Measurements from ENCODE around the gene AP3S2. TPM values are rescaled to one million over a fixed set of nuclear protein-coding genes. Genes with fewer than 3 reads are reported as not detected.

The AP3S2 gene
- total RNA-seq, 1 experiment from 2014 or later: 23.3 TPM

GRCh38 chr15:89937365-89938350, 43.9 kb upstream of the AP3S2 start:
- H3K4me1 ChIP-seq (ENCODE audit: control insufficient read depth in 1 of 2, insufficient read depth in 2 of 2, low read length in 2 of 2): no peaks in the 10 kb centered on the region
- no peaks in the 10 kb centered on the region for H3K9me2 ChIP-seq (ENCODE audit: insufficient read depth)
- ATAC-seq: 0 out of 2 replicates have a peak, but pooled peaks have one; percentile 6
- H2AFZ ChIP-seq (ENCODE audit: low read depth, low read length, poor library complexity, severe bottlenecking): no peak overlapping the region
- intact Hi-C loops (cut with micrococcal nuclease): no loop called here
- no peak overlapping the region for H3K9ac ChIP-seq (ENCODE audit: low read length)
- H3K27me3 ChIP-seq (ENCODE audit: insufficient read depth, low read length): no peaks in the 10 kb centered on the region
- H4K20me1 ChIP-seq (ENCODE audit: insufficient read depth): no peaks in the 10 kb centered on the region
- ChIA-PET POLR2A (no interaction called here), RAD21 (ENCODE audit: low non-redundant PET in 1 of 2, low total read pairs in 2 of 2, uncharacterized antibody in 2 of 2, unreplicated experiment in 2 of 2) (interaction anchor here in 1 of 2 experiments (0.7 kb wide), 1 partner anchor 20 kb away, joined by 4 read pairs; no protein-coding TSS in a partner anchor), CTCF (interaction anchor here (2.6 kb wide), 1 partner anchor 34 kb away, joined by 8 read pairs; no protein-coding TSS in a partner anchor)
- H3K4me2 ChIP-seq (ENCODE audit: low read length): no peak overlapping the region
- no peak overlapping the region for H3K4me3 ChIP-seq (replicated peaks in 1 of 2; ENCODE audit: low read depth in 1 of 2, low read length in 2 of 2)
- no peaks in the 10 kb centered on the region for H3K36me3 ChIP-seq (ENCODE audit: control insufficient read depth in 1 of 2, insufficient read depth in 2 of 2, low read length in 2 of 2)
- TF ChIP-seq MAX (IDR thresholded peaks at IDR 0.05): no peak
- TF ChIP-seq ELF1 (IDR thresholded peaks at IDR 0.05; ENCODE audit: borderline replicate concordance, low read depth): no peak
- no peak for TF ChIP-seq ZFX (IDR thresholded peaks at IDR 0.05)
- TF ChIP-seq TCF7L2 (IDR thresholded peaks at IDR 0.05; ENCODE audit: borderline replicate concordance, extremely low read depth, insufficient read depth, insufficient read length): no peak
- no TSS peak for BruUV-seq (replicated peaks)
- H3K27ac ChIP-seq (ENCODE audit: low read depth, low read length): no peak overlapping the region
- no peak for DNase-seq (ENCODE audit: low read depth, low spot score)
- H3K9me3 ChIP-seq (ENCODE audit: control insufficient read depth in 1 of 2, insufficient read depth in 1 of 2, low read depth in 1 of 2, low read length in 2 of 2): no peaks in the 10 kb centered on the region
- no peaks in the 10 kb centered on the region for H3K79me2 ChIP-seq (ENCODE audit: insufficient read depth, low read length)

- Histone ChIP-seq H3K9me2 (ENCODE audit: insufficient read depth) (no peaks in the 10 kb centered on the region), H3K9ac (ENCODE audit: low read length) (no peak overlapping the region), H3K27ac (ENCODE audit: low read depth, low read length) (no peak overlapping the region), H3K4me2 (ENCODE audit: low read length) (no peak overlapping the region), H3K9me3 (ENCODE audit: control insufficient read depth in 1 of 2, insufficient read depth in 1 of 2, low read depth in 1 of 2, low read length in 2 of 2) (no peaks in the 10 kb centered on the region), H3K27me3 (ENCODE audit: insufficient read depth, low read length) (no peaks in the 10 kb centered on the region), H3K79me2 (ENCODE audit: insufficient read depth, low read length) (no peaks in the 10 kb centered on the region), H3K4me1 (ENCODE audit: control insufficient read depth in 1 of 2, insufficient read depth in 2 of 2, low read length in 2 of 2) (no peaks in the 10 kb centered on the region), H4K20me1 (ENCODE audit: insufficient read depth) (no peaks in the 10 kb centered on the region), H2AFZ (ENCODE audit: low read depth, low read length, poor library complexity, severe bottlenecking) (no peak overlapping the region), H3K4me3 (replicated peaks in 1 of 2; ENCODE audit: low read depth in 1 of 2, low read length in 2 of 2) (no peak overlapping the region), H3K36me3 (ENCODE audit: control insufficient read depth in 1 of 2, insufficient read depth in 2 of 2, low read length in 2 of 2) (no peaks in the 10 kb centered on the region)
- no peak for ATAC-seq
- intact Hi-C loops (cut with micrococcal nuclease): no loop called here
- no TSS peak for BruUV-seq (replicated peaks)
- RAD21 ChIA-PET (ENCODE audit: low non-redundant PET in 1 of 2, low total read pairs in 2 of 2, uncharacterized antibody in 2 of 2, unreplicated experiment in 2 of 2): no interaction called here
- POLR2A ChIA-PET: no interaction called here
- CTCF ChIA-PET: no interaction called here
- DNase-seq (ENCODE audit: low read depth, low spot score): no peak
- no peak for TF ChIP-seq ZFX (IDR thresholded peaks at IDR 0.05)
- no peak for TF ChIP-seq EZH2phosphoT487 (IDR thresholded peaks at IDR 0.05; ENCODE audit: borderline replicate concordance)
- TF ChIP-seq SP1 (IDR thresholded peaks at IDR 0.05; ENCODE audit: low read depth): no peak
- no peak for TF ChIP-seq CBX3 (IDR thresholded peaks at IDR 0.05; ENCODE audit: low read depth)
- TF ChIP-seq ZBTB33 (IDR thresholded peaks at IDR 0.05; ENCODE audit: extremely low read depth, insufficient replicate concordance, low read length): no peak
- no peak for TF ChIP-seq SIN3A (IDR thresholded peaks at IDR 0.05; ENCODE audit: low read depth)
- no peak for TF ChIP-seq YY1 (IDR thresholded peaks at IDR 0.05; ENCODE audit: extremely low read depth, insufficient replicate concordance, low read depth, low read length)
- TF ChIP-seq CTCF (IDR thresholded peaks at IDR 0.05 in 2 of 3, conservative IDR thresholded peaks at IDR 0.05 in 1 of 3; ENCODE audit: borderline replicate concordance in 1 of 3, insufficient read depth in 1 of 3, low read depth in 2 of 3, low read length in 2 of 3): no peak
- no peak for TF ChIP-seq MAX (IDR thresholded peaks at IDR 0.05)
- TF ChIP-seq CEBPB (IDR thresholded peaks at IDR 0.05; ENCODE audit: low read depth): no peak
- no peak for TF ChIP-seq ELF1 (IDR thresholded peaks at IDR 0.05; ENCODE audit: borderline replicate concordance, low read depth)
- TF ChIP-seq TCF7L2 (IDR thresholded peaks at IDR 0.05; ENCODE audit: borderline replicate concordance, extremely low read depth, insufficient read depth, insufficient read length): no peak
- no peak for TF ChIP-seq SRF (IDR thresholded peaks at IDR 0.05; ENCODE audit: low read depth)
These were observed 43.0 kb upstream of the AP3S2 start for GRCh38 chr15:89936786-89937265.
